Memory B cell (primary cell): ENCODE results near the gene ZNF337.
"Not testable (repeated sequence)": the region's sequence is repeated elsewhere in the genome, so short reads cannot be mapped to it uniquely, and the experiment has no call there.

Source experiments
- ATAC-seq: fragments of 150-1000 bp; cut with Tn5 transposase; 2 replicates; pipeline ENCODE4 v1.10.0; 2021; ENCODE audit warnings: low read depth, mild to moderate bottlenecking, moderate library complexity
- DNase-seq, 2 donors: peaks; one replicate each; pipeline ENCODE4 v3.0.0; 2022; ENCODE audit warnings: low spot score in 2 of 2
- H3K27ac Mint-ChIP-seq: one replicate; pipeline ENCODE4 v1.8.0; 2022; ENCODE audit warnings: mild to moderate bottlenecking, moderate library complexity, mixed read lengths
- H3K27me3 Mint-ChIP-seq: one replicate; pipeline ENCODE4 v1.8.0; 2022; ENCODE audit warnings: mixed read lengths
- H3K36me3 Mint-ChIP-seq: one replicate; pipeline ENCODE4 v1.8.0; 2022; ENCODE audit warnings: mild to moderate bottlenecking, mixed read lengths
- H3K4me1 Mint-ChIP-seq: one replicate; pipeline ENCODE4 v1.8.0; 2022; ENCODE audit warnings: mixed read lengths
- H3K4me3 Mint-ChIP-seq: one replicate; pipeline ENCODE4 v1.8.0; 2022; ENCODE audit warnings: mild to moderate bottlenecking, moderate library complexity, mixed read lengths
- H3K9me3 Mint-ChIP-seq: one replicate; pipeline ENCODE4 v1.8.0; 2022; ENCODE audit warnings: mixed read lengths

The ZNF337 gene

GRCh38 chr20:25696371-25697131 is at the start of gene ZNF337:
Gene ZNF337, minus strand, starts transcription at chr20:25696853. Its CDS starts 10,436 bp downstream, at chr20:25686417.
- H3K9me3 Mint-ChIP-seq: peaks cover 11% of the 10 kb centered on the region
- peak within 1 kb of the TSS; percentile 98 for H3K4me3 Mint-ChIP-seq
- H3K36me3 Mint-ChIP-seq: peaks cover 9% of the 10 kb centered on the region
- H3K4me1 Mint-ChIP-seq: peaks cover 19% of the 10 kb centered on the region
- no peaks in the 10 kb centered on the region for H3K27me3 Mint-ChIP-seq
- ATAC-seq (peak; percentile 97), DNase-seq (peak; percentile 82 to 94)
- H3K27ac Mint-ChIP-seq: peak within 1 kb of the TSS; percentile 91

GRCh38 chr20:25745738-25746137 is 49.1 kb upstream of the ZNF337 start:
- no peak for ATAC-seq
- Mint-ChIP-seq H3K9me3 (no peaks in the 10 kb centered on the region), H3K36me3 (peaks cover 2% of the 10 kb centered on the region)

DNA sequence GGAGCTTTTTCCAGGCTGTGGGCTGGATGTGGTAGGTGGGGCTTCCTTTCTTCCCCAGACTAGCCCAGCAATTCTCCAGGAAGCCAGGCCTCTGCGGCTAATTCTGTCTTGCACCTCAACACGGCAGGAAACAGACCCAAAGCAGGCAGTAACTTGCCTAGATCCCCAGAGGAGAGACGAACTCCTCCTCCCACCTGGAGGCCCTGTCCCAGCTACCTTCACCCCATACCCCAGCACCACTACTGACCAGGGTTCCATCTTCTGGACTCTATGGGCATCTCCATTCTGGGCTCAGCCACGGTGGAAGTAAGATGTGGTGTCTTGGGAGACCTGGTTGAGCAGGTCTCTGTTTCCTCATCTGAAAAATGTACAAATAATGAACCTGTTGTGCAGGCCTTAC is 48.4 kb upstream of the ZNF337 start:
- no peak overlapping the region for H3K4me3 Mint-ChIP-seq
- no peaks in the 10 kb centered on the region for H3K9me3 Mint-ChIP-seq
- ATAC-seq (no peak), DNase-seq (no peak)
- no peaks in the 10 kb centered on the region for H3K27me3 Mint-ChIP-seq
- peaks cover 2% of the 10 kb centered on the region for H3K36me3 Mint-ChIP-seq
- H3K27ac Mint-ChIP-seq: no peak overlapping the region
- no peaks in the 10 kb centered on the region for H3K4me1 Mint-ChIP-seq

More at GRCh38 chr20:25745738-25746137, 49.1 kb upstream of the ZNF337 start:
- Mint-ChIP-seq H3K27ac (no peak overlapping the region), H3K4me3 (no peak overlapping the region), H3K27me3 (no peaks in the 10 kb centered on the region), H3K4me1 (peaks cover 4% of the 10 kb centered on the region)
- no peak for DNase-seq

DNA sequence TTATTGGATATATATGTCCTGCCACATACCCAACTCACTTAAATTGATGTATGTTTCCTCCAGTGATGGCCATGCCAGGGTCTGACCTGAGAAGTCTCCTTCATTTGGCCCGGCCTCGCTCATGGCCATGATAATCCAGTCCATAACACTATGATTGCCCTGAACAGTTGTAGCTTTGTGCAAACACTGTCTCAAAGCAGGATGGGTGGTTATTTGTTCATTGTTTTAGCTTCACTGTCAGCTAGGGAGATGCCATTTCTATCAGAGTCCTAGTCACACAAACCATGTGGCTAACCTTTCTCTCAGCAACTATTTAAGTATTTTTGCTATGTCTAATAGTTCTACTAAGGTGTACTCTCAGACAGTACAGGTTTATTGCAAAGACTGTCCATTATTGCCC is 47.6 kb upstream of the ZNF337 start:
- no peaks in the 10 kb centered on the region for H3K9me3 Mint-ChIP-seq
- no peak overlapping the region for H3K27ac Mint-ChIP-seq
- H3K4me1 Mint-ChIP-seq: no peaks in the 10 kb centered on the region
- DNase-seq (no peak), ATAC-seq (no peak)
- H3K36me3 Mint-ChIP-seq: peaks cover 2% of the 10 kb centered on the region
- no peaks in the 10 kb centered on the region for H3K27me3 Mint-ChIP-seq
- H3K4me3 Mint-ChIP-seq: no peak overlapping the region

DNA sequence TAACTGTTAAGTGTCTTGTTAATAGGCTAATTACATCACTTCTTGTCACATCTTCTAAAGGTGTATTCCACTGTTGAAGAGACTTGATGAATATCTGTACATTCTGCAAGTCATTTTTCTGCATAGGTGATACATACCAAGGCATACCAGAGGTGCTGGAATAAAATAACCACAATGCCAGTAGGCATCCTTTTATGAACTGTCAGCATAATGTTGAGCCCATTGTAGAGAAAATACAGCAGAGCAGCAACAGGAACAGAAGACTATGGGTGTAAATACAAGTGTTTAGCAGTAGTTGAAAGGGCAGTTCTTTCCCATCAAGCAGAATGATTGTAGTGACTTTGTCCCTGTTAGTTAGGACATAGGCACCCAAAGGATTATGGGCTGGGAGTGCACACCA is 44.4 kb upstream of the ZNF337 start:
- DNase-seq (no peak), ATAC-seq (no peak)
- H3K36me3 Mint-ChIP-seq: peaks cover 2% of the 10 kb centered on the region
- no peaks in the 10 kb centered on the region for H3K4me1 Mint-ChIP-seq
- no peak overlapping the region for H3K4me3 Mint-ChIP-seq
- H3K9me3 Mint-ChIP-seq: no peaks in the 10 kb centered on the region
- no peak overlapping the region for H3K27ac Mint-ChIP-seq
- H3K27me3 Mint-ChIP-seq: no peaks in the 10 kb centered on the region

GRCh38 chr20:25739615-25740320 is 43.1 kb upstream of the ZNF337 start:
- Mint-ChIP-seq H3K36me3 (peaks cover 1% of the 10 kb centered on the region), H3K4me3 (no peak overlapping the region), H3K27me3 (no peaks in the 10 kb centered on the region), H3K27ac (no peak overlapping the region), H3K9me3 (no peaks in the 10 kb centered on the region), H3K4me1 (no peaks in the 10 kb centered on the region)
- DNase-seq (no peak), ATAC-seq (no peak)

- H3K9me3 Mint-ChIP-seq: no peaks in the 10 kb centered on the region
- ATAC-seq: no peak
- no peak overlapping the region for H3K4me3 Mint-ChIP-seq
- peaks cover 6% of the 10 kb centered on the region for H3K36me3 Mint-ChIP-seq
- no peaks in the 10 kb centered on the region for H3K4me1 Mint-ChIP-seq
- no peaks in the 10 kb centered on the region for H3K27me3 Mint-ChIP-seq
- DNase-seq: no peak
- H3K27ac Mint-ChIP-seq: no peak overlapping the region
These were observed 41.5 kb upstream of the ZNF337 start for GRCh38 chr20:25738198-25738597.

GRCh38 chr20:25733903-25734302 is 37.2 kb upstream of the ZNF337 start:
- ATAC-seq (no peak), DNase-seq (no peak)
- Mint-ChIP-seq H3K27me3 (no peaks in the 10 kb centered on the region), H3K4me3 (no peak overlapping the region), H3K27ac (no peak overlapping the region), H3K36me3 (peaks cover 6% of the 10 kb centered on the region), H3K4me1 (peaks cover 2% of the 10 kb centered on the region), H3K9me3 (no peaks in the 10 kb centered on the region)

DNA sequence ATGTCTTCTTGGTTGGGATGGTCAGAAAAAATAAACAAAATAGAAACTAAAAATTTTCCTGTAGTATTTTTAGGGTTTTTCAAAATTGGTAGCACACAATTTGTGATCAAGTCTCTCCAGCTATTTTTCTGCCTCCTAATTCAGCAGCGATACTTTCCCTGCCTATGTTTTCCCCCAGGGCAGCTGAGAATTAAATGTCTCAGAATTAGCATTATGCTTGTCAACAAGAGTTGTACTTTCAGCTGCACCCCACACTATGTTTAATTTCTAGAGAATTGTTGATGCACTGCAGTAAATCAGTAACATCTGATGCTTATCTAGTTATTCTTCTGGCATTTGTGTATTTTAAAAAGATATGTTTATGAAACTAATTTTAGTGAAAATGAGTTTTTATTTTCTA is 34.2 kb upstream of the ZNF337 start:
- Mint-ChIP-seq H3K27me3 (no peaks in the 10 kb centered on the region), H3K36me3 (peaks cover 17% of the 10 kb centered on the region), H3K27ac (no peak overlapping the region), H3K4me3 (no peak overlapping the region), H3K9me3 (peaks cover 7% of the 10 kb centered on the region), H3K4me1 (peaks cover 2% of the 10 kb centered on the region)
- no peak for ATAC-seq
- DNase-seq: no peak

DNA sequence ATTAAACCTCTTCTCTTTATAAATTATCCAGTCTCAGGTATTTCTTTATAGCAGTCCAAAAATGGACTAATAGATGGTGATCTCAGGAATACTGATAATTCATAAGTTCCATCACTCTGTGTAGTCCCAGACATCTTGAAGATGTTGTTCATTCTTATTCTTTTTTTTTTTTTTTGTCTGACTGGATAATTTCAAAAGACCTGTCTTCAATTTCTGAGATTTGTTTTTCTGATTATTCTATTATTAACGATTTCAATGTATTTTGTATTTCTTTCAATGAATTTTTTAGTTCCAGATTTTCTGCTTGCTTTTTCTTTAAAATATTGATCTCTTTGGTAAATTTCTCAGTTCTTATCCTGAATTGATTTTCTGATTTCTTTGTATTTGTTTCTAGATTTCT is 29.7 kb upstream of the ZNF337 start:
- Mint-ChIP-seq H3K27me3 (no peaks in the 10 kb centered on the region), H3K36me3 (peaks cover 30% of the 10 kb centered on the region), H3K4me3 (no peak overlapping the region), H3K27ac (no peak overlapping the region), H3K4me1 (peaks cover 4% of the 10 kb centered on the region), H3K9me3 (peaks cover 25% of the 10 kb centered on the region)
- ATAC-seq (no peak), DNase-seq (no peak)

DNA sequence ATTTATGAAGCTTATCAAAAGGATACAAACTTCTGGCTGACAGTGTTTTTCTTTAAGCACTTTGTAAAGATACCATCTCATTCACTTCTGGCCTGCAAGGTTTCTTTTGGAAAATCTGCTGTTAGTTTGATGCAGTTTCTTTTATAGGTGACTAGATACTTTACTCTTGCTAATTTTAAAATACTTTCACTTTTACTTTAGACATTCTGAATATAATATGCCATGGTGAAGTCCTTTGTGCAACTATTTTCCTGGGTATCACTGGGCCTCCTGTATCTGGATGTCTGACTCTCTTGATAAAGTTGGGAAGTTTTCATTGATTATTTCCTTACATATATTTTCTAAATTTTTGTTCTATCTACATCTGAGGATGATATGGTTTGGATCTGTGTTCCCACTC is 29.0 kb upstream of the ZNF337 start:
- H3K4me3 Mint-ChIP-seq: no peak overlapping the region
- H3K36me3 Mint-ChIP-seq: peaks cover 36% of the 10 kb centered on the region
- H3K27ac Mint-ChIP-seq: no peak overlapping the region
- peaks cover 25% of the 10 kb centered on the region for H3K9me3 Mint-ChIP-seq
- H3K27me3 Mint-ChIP-seq: no peaks in the 10 kb centered on the region
- DNase-seq (no peak), ATAC-seq (no peak)
- H3K4me1 Mint-ChIP-seq: peaks cover 4% of the 10 kb centered on the region

- H3K36me3 Mint-ChIP-seq: peaks cover 39% of the 10 kb centered on the region
- ATAC-seq: no peak
- H3K27me3 Mint-ChIP-seq: no peaks in the 10 kb centered on the region
- peaks cover 9% of the 10 kb centered on the region for H3K4me1 Mint-ChIP-seq
- H3K4me3 Mint-ChIP-seq: no peak overlapping the region
- peaks cover 25% of the 10 kb centered on the region for H3K9me3 Mint-ChIP-seq
- no peak for DNase-seq
- no peak overlapping the region for H3K27ac Mint-ChIP-seq
These were observed 27.3 kb upstream of the ZNF337 start for GRCh38 chr20:25723975-25724374.

DNA sequence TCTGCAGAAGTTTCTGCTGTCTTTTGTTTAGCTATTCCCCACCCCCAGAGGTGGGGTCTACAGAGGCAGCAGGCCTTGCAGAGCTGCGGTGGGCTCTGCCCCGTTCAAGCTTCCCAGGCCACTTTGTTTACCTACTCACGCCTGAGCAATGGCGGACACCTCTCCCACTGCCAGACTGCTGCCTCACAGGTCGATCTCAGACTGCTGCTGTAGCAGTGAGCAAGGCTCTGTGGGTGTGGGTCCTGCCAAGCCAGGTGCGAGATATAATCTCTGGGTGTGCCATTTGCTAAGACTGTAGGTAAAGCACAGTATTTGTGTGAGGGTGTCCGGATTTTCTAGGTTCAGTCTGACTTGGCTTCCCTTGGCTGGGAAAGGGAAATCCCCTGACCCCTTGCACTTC is 23.6 kb upstream of the ZNF337 start:
- DNase-seq (no peak), ATAC-seq (no peak)
- H3K36me3 Mint-ChIP-seq: peaks cover 43% of the 10 kb centered on the region
- no peak overlapping the region for H3K27ac Mint-ChIP-seq
- peaks cover 13% of the 10 kb centered on the region for H3K4me1 Mint-ChIP-seq
- H3K4me3 Mint-ChIP-seq: no peak overlapping the region
- H3K9me3 Mint-ChIP-seq: peaks cover 19% of the 10 kb centered on the region
- no peaks in the 10 kb centered on the region for H3K27me3 Mint-ChIP-seq

DNA sequence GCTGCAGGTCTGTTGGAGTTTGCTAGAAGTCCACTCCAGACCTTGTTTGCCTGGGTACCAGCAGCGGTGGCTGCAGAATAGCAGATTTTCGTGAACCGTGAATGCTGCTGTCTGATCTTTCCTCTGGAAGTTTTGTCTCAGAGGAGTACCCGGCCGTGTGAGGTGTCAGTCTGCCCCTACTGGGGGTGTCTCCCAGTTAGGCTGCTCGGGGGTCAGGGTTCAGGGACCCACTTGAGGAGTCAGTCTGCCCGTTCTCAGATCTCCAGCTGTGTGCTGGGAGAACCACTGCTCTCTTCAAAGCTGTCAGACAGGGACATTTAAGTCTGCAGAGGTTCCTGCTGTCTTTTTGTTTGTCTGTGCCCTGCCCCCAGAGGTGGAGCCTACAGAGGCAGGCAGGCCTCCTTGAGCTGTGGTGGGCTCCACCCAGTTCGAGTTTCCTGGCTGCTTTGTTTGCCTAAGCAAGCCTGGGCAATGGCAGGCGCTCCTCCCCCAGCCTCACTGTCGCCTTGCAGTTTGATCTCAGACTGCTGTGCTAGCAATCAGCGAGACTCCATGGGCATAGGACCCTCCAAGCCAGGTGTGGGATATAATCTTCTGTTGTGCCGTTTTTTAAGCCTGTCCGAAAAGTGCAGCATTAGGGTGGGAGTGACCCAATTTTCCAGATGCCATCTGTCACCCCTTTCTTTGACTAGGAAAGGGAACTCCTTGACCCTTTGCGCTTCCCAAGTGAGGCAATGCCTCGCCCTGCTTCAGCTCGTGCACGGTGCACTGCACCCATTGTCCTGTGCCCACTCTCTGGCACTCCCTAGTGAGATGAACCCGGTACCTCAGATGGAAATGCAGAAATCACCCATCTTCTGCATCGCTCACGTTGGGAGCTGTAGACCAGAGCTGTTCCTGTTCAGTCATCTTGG is 22.5 kb upstream of the ZNF337 start:
- Mint-ChIP-seq H3K36me3 (peaks cover 37% of the 10 kb centered on the region), H3K4me1 (peaks cover 13% of the 10 kb centered on the region), H3K9me3 (peaks cover 15% of the 10 kb centered on the region), H3K4me3 (peak overlapping the region; percentile 24)
- DNase-seq, H3K27me3 Mint-ChIP-seq, ATAC-seq, H3K27ac Mint-ChIP-seq: not testable (repeated sequence)
